K562 (cell line): ENCODE results near the gene OCEL1. TPM values are rescaled to one million over a fixed set of nuclear protein-coding genes. Genes with fewer than 3 reads are reported as not detected.

Experiments used
- ARHGAP35 ChIP-seq: fragments of 450-650 bp; IDR thresholded peaks from 2 replicates; pipeline ENCODE4 v1.6.1; 2018; ENCODE audit not compliant: partially characterized antibody
- CAMTA2 ChIP-seq: fragments of 250-450 bp; sonication (Bioruptor Pico); conservative IDR thresholded peaks from 2 replicates; pipeline ENCODE4 v1.5.1; 2022
- CREB1 ChIP-seq, 2 experiments: sonication (generic) in 1 of 2; formaldehyde crosslinking in 1 of 2; IDR thresholded peaks; 2 replicates each; pipeline versions ENCODE4 v1.6.1 to v1.8.0; 2012 to 2022; ENCODE audit warnings: inconsistent platforms in 1 of 2, mild to moderate bottlenecking in 1 of 2, missing genetic modification reagents in 1 of 2, moderate library complexity in 1 of 2
- DMBX1 ChIP-seq: fragments of 250-450 bp; sonication (Bioruptor Pico); IDR thresholded peaks from 2 replicates; pipeline ENCODE4 v1.8.0; 2022; ENCODE audit warnings: inconsistent platforms, mild to moderate bottlenecking, moderate library complexity, borderline replicate concordance
- ELF2 ChIP-seq: fragments of 250-450 bp; sonication (Bioruptor Pico); IDR thresholded peaks from 2 replicates; pipeline ENCODE4 v1.5.0; 2021; ENCODE audit warnings: mild to moderate bottlenecking
- EP300 ChIP-seq: IDR thresholded peaks from 2 replicates; pipeline ENCODE4 v1.6.1; 2012; ENCODE audit warnings: low read length, improper control_type of control experiment
- GABPB2 ChIP-seq: fragments of 250-450 bp; sonication (Bioruptor Pico); conservative IDR thresholded peaks from 2 replicates; pipeline ENCODE4 v1.5.1; 2021; ENCODE audit warnings: mild to moderate bottlenecking
- KHSRP ChIP-seq: fragments of 450-650 bp; IDR thresholded peaks from 2 replicates; pipeline ENCODE4 v1.6.1; 2017
- MYBL2 ChIP-seq, 2 experiments: fragments of 450-650 bp in 1 of 2; sonication (generic) in 1 of 2; formaldehyde crosslinking in 1 of 2; IDR thresholded peaks; 2 replicates each; pipeline versions ENCODE4 v1.6.1 to v1.8.1; 2017 to 2022; ENCODE audit warnings: borderline replicate concordance in 1 of 2, inconsistent platforms in 1 of 2, low read depth in 1 of 2, mild to moderate bottlenecking in 1 of 2, missing genetic modification reagents in 1 of 2, moderate library complexity in 1 of 2
- NBN ChIP-seq: fragments of 450-650 bp; IDR thresholded peaks from 2 replicates; pipeline ENCODE4 v1.6.1; 2016; ENCODE audit warnings: low read depth, mild to moderate bottlenecking
- NFRKB ChIP-seq: fragments of 450-650 bp; IDR thresholded peaks from 2 replicates; pipeline ENCODE4 v1.6.1; 2016; ENCODE audit warnings: low read depth
- POLR2B ChIP-seq: fragments of 450-650 bp; IDR thresholded peaks from 2 replicates; pipeline ENCODE4 v1.6.1; 2018; ENCODE audit warnings: low read depth; ENCODE audit not compliant: partially characterized antibody
- SAP30 ChIP-seq: fragments of 200-600 bp; sonication (generic); IDR thresholded peaks from 2 replicates; pipeline ENCODE4 v1.6.1; 2012; ENCODE audit warnings: borderline replicate concordance, low read depth, mild to moderate bottlenecking, moderate library complexity, low read length, control low read depth, inconsistent platforms; ENCODE audit not compliant: insufficient read depth, poor library complexity, severe bottlenecking
- SETDB1 ChIP-seq: IDR thresholded peaks from one replicate; pipeline ENCODE4 v1.6.1; 2012; ENCODE audit warnings: low read length, control low read depth, inconsistent platforms
- SMARCA5 ChIP-seq: fragments of 450-650 bp; IDR thresholded peaks from 2 replicates; pipeline ENCODE4 v1.6.1; 2016
- SNRNP70 ChIP-seq: fragments of 200-400 bp; formaldehyde crosslinking; optimal IDR thresholded peaks from 2 replicates; pipeline ENCODE3; 2017; ENCODE audit warnings: low read depth, low read length
- TCF3 ChIP-seq: sonication (generic); formaldehyde crosslinking; IDR thresholded peaks from 2 replicates; pipeline ENCODE4 v1.4.0; 2020; ENCODE audit warnings: mild to moderate bottlenecking, missing genetic modification reagents
- U2AF1 ChIP-seq: fragments of 200-400 bp; formaldehyde crosslinking; optimal IDR thresholded peaks from 2 replicates; pipeline ENCODE3; 2017; ENCODE audit warnings: mild to moderate bottlenecking, low read depth, low read length, moderate library complexity
- ZNF253 ChIP-seq: fragments of 250-450 bp; sonication (Bioruptor Pico); conservative IDR thresholded peaks from 2 replicates; pipeline ENCODE4 v1.6.1; 2021; ENCODE audit warnings: mild to moderate bottlenecking
- polyA plus RNA-seq, 8 experiments: library from polyadenylated mRNA; depleted of rRNA in 4 of 8; stranded (reverse) in 5 of 8; unstranded in 3 of 8; fragments of >200 nt; fragmentation: Nextera tagmentation in 2 of 8; fragmentation: Illumina TruSeq in 1 of 8; extraction: Ambion mirVana in 2 of 8; extraction: Trizol in 1 of 8; gene quantifications; 2 replicates each; pipeline versions ENCODE4 v1.2.1 to v1.2.3, GENCODE V29; 2011 to 2014; ENCODE audit warnings: inconsistent platforms in 1 of 8, missing spikeins in 1 of 8
- total RNA-seq, 7 experiments: library from RNA; depleted of rRNA in 6 of 7; stranded (reverse); fragments of >200 nt in 6 of 7; fragmentation: Illumina TruSeq in 2 of 7; extraction: Trizol in 2 of 7; gene quantifications; 2 replicates each; pipeline versions ENCODE4 v1.2.1 to v1.2.3, GENCODE V29; 2011 to 2021; ENCODE audit warnings: low replicate concordance in 1 of 7
- TF ChIP-seq, protein P1 (sequence below): fragments of 200-800 bp; sonication (Bioruptor generic); IDR thresholded peaks from 2 replicates; pipeline ENCODE4 v1.6.1; 2017; ENCODE audit warnings: missing genetic modification characterization, missing compliant biosample characterization
- TF ChIP-seq, protein P2 (sequence below): sonication (generic); formaldehyde crosslinking; IDR thresholded peaks from 2 replicates; pipeline ENCODE4 v1.8.0; 2022; ENCODE audit warnings: mild to moderate bottlenecking, low read depth, missing genetic modification reagents
- TF ChIP-seq, protein P3 (sequence below), 2 experiments: fragments of 450-650 bp; IDR thresholded peaks; 2 replicates each; pipeline ENCODE4 v1.6.1; 2018; ENCODE audit warnings: mild to moderate bottlenecking in 2 of 2, low read depth in 1 of 2; ENCODE audit not compliant: partially characterized antibody in 2 of 2

OCEL1 gene
- total and polyA plus RNA-seq, 9 of the 15 experiments (the other 6 are each of a cell fraction or from before 2014, with no cell fraction given): 8.0 to 38.0 (median 12.4) TPM

DNA sequence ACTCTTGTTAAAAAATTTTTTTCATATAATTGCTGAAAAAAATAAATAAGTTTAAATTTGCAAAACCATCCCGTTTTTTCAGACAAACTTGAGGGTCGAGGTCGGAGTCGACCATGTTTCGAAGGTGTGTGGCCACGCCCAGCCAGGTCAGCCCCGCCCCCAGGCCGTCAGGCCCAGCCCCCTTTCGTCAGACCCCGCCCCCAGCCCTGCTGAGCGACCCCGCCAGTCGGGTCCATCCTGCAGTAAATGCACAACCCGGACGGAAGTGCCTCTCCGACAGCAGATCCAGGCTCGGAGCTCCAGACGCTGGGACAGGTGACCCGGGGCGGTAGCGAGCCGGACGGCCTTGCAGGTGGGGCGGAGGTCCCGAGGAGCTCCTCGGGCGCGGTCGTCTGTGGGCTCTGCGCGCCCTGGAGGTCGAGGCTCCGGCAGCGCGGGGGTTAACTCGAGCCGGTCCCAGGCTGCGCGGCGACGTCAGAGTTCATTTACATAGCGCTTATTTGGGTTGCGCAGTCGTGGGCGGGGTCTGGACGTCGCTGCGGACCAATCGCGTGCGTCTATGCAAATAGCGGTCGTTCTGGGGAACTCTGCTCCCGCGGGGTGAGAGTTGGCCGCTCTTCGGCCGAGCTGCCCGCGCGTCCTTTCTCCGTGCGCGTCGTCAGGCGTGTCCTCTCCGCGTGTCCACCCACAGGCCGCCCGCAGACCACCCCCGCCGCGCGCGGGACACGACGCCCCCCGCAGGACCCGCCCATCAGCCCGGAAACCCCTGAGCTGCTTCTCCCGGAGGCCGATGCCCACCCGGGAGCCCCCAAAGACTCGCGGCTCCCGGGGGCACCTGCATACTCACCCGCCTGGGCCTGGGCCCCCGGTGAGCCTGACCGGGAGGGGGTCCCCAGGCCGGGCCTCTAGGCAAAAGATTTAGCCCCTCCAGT lies at the start of gene OCEL1 (continued):
- TF ChIP-seq, protein P1, sequence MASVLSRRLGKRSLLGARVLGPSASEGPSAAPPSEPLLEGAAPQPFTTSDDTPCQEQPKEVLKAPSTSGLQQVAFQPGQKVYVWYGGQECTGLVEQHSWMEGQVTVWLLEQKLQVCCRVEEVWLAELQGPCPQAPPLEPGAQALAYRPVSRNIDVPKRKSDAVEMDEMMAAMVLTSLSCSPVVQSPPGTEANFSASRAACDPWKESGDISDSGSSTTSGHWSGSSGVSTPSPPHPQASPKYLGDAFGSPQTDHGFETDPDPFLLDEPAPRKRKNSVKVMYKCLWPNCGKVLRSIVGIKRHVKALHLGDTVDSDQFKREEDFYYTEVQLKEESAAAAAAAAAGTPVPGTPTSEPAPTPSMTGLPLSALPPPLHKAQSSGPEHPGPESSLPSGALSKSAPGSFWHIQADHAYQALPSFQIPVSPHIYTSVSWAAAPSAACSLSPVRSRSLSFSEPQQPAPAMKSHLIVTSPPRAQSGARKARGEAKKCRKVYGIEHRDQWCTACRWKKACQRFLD (CRISPR knock-in tag): no peak; the same call in 1 of the 2 replicates
- TF ChIP-seq SAP30 (peak; percentile 73), NFRKB (no peak), CREB1 (IDR thresholded peaks at IDR 0.05) (peak; percentile 81), CREB1 (CRISPR knock-in tag; IDR thresholded peaks at IDR 0.05) (peak; percentile 89), DMBX1 (CRISPR knock-in tag) (no peak), TCF3 (CRISPR knock-in tag) (no peak), ZNF253 (no peak), POLR2B (peak; percentile 78), MYBL2 (IDR thresholded peaks at IDR 0.05; ENCODE audit: low read depth) (no peak), MYBL2 (CRISPR knock-in tag; IDR thresholded peaks at IDR 0.05; ENCODE audit: borderline replicate concordance) (no peak), NBN (peak; percentile 27; the same call in 1 of the 2 replicates), ELF2 (CRISPR knock-in tag) (no peak), SMARCA5 (no peak), SETDB1 (no peak), KHSRP (no peak), GABPB2 (CRISPR knock-in tag) (no peak), ARHGAP35 (no peak), SNRNP70 (no peak), EP300 (no peak), CAMTA2 (CRISPR knock-in tag) (no peak), U2AF1 (peak; percentile 29)
- TF ChIP-seq, protein P2, sequence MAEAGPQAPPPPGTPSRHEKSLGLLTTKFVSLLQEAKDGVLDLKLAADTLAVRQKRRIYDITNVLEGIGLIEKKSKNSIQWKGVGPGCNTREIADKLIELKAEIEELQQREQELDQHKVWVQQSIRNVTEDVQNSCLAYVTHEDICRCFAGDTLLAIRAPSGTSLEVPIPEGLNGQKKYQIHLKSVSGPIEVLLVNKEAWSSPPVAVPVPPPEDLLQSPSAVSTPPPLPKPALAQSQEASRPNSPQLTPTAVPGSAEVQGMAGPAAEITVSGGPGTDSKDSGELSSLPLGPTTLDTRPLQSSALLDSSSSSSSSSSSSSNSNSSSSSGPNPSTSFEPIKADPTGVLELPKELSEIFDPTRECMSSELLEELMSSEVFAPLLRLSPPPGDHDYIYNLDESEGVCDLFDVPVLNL (CRISPR knock-in tag): no peak
- TF ChIP-seq, protein P3, sequence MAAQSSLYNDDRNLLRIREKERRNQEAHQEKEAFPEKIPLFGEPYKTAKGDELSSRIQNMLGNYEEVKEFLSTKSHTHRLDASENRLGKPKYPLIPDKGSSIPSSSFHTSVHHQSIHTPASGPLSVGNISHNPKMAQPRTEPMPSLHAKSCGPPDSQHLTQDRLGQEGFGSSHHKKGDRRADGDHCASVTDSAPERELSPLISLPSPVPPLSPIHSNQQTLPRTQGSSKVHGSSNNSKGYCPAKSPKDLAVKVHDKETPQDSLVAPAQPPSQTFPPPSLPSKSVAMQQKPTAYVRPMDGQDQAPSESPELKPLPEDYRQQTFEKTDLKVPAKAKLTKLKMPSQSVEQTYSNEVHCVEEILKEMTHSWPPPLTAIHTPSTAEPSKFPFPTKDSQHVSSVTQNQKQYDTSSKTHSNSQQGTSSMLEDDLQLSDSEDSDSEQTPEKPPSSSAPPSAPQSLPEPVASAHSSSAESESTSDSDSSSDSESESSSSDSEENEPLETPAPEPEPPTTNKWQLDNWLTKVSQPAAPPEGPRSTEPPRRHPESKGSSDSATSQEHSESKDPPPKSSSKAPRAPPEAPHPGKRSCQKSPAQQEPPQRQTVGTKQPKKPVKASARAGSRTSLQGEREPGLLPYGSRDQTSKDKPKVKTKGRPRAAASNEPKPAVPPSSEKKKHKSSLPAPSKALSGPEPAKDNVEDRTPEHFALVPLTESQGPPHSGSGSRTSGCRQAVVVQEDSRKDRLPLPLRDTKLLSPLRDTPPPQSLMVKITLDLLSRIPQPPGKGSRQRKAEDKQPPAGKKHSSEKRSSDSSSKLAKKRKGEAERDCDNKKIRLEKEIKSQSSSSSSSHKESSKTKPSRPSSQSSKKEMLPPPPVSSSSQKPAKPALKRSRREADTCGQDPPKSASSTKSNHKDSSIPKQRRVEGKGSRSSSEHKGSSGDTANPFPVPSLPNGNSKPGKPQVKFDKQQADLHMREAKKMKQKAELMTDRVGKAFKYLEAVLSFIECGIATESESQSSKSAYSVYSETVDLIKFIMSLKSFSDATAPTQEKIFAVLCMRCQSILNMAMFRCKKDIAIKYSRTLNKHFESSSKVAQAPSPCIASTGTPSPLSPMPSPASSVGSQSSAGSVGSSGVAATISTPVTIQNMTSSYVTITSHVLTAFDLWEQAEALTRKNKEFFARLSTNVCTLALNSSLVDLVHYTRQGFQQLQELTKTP (IDR thresholded peaks at IDR 0.05; ENCODE audit: low read depth in 1 of 2, partially characterized antibody in 2 of 2): no peak
